Measurements from ENCODE around the gene HIVEP3.
A peak's percentile ranks its signal among the peaks of the same experiment; 100 is the strongest.

Gene HIVEP3

GRCh38 chr1:41795205-41795762, 123.4 kb downstream of the HIVEP3 start:
- no peaks in the 10 kb centered on the region for H3K27me3 ChIP-seq (ENCODE audit: insufficient read depth, poor library complexity, severe bottlenecking)
- no peak for DNase-seq (ENCODE audit: low read depth in 1 of 2, low spot score in 1 of 2)
- H3K27ac ChIP-seq (replicated peaks), result no peak overlapping the region
- TF ChIP-seq GABPA (IDR thresholded peaks at IDR 0.05; ENCODE audit: low read depth), result no peak
- no peak for TF ChIP-seq POLR2AphosphoS5 (IDR thresholded peaks at IDR 0.05; ENCODE audit: low read depth)
- no peak for TF ChIP-seq SPI1 (IDR thresholded peaks at IDR 0.05; ENCODE audit: borderline replicate concordance, low read depth)
- no peak for TF ChIP-seq REST (IDR thresholded peaks at IDR 0.05; ENCODE audit: insufficient replicate concordance, low read depth)
- H3K4me3 ChIP-seq (replicated peaks; ENCODE audit: insufficient read depth, low read length), result no peak overlapping the region

- no peak overlapping the region for H3K27ac ChIP-seq (replicated peaks)
- H3K27me3 ChIP-seq (ENCODE audit: insufficient read depth, poor library complexity, severe bottlenecking), result no peaks in the 10 kb centered on the region
- no peak overlapping the region for H3K4me3 ChIP-seq (replicated peaks; ENCODE audit: insufficient read depth, low read length)
- TF ChIP-seq CTCF (IDR thresholded peaks at IDR 0.05; ENCODE audit: insufficient read depth, low read length) (no peak), REST (IDR thresholded peaks at IDR 0.05; ENCODE audit: insufficient replicate concordance, low read depth) (no peak), SPI1 (IDR thresholded peaks at IDR 0.05; ENCODE audit: borderline replicate concordance, low read depth) (no peak)
- DNase-seq (ENCODE audit: low read depth in 1 of 2, low spot score in 1 of 2), result no peak
These were observed 124.7 kb downstream of the HIVEP3 start for GRCh38 chr1:41794031-41794430.

GRCh38 chr1:41792485-41792770, 126.3 kb downstream of the HIVEP3 start:
- TF ChIP-seq POLR2AphosphoS5 (IDR thresholded peaks at IDR 0.05; ENCODE audit: low read depth), result peak; percentile 35; the same call in 1 of the 2 replicates
- TF ChIP-seq CTCF (IDR thresholded peaks at IDR 0.05; ENCODE audit: insufficient read depth, low read length), result no peak
- no peak for TF ChIP-seq GABPA (IDR thresholded peaks at IDR 0.05; ENCODE audit: low read depth)
- TF ChIP-seq SPI1 (IDR thresholded peaks at IDR 0.05; ENCODE audit: borderline replicate concordance, low read depth), result no peak
- no peak for TF ChIP-seq REST (IDR thresholded peaks at IDR 0.05; ENCODE audit: insufficient replicate concordance, low read depth)
- H3K4me3 ChIP-seq (replicated peaks; ENCODE audit: insufficient read depth, low read length), result no peak overlapping the region
- DNase-seq (ENCODE audit: low read depth in 1 of 2, low spot score in 1 of 2), result no peak
- peak overlapping the region; percentile 35; the same call in 1 of the 2 replicates for H3K27ac ChIP-seq (replicated peaks)
- no peaks in the 10 kb centered on the region for H3K27me3 ChIP-seq (ENCODE audit: insufficient read depth, poor library complexity, severe bottlenecking)
